OCI-LY7 (cell line): ENCODE results near the gene MFGE8. TPM values are rescaled to one million over a fixed set of nuclear protein-coding genes. Genes with fewer than 3 reads are reported as not detected.

Experiments
- BruUV-seq: library from RNA; stranded (reverse); fragments of 400-500 nt; replicated peaks from 2 replicates; lab custom pipeline; 2021; lab: Mats Ljungman, UMichigan
- CTCF ChIA-PET: fragments of 300-600 bp; sonication (Branson Sonifier 250); formaldehyde crosslinking; loops from one replicate; lab custom pipeline; 2022; ENCODE audit warnings: antibody characterized with exemption; ENCODE audit not compliant: unreplicated experiment; lab: Charles Lee
- POLR2A ChIA-PET: fragments of 300-600 bp; sonication (Branson Sonifier 250); formaldehyde crosslinking; loops from one replicate; lab custom pipeline; 2022; ENCODE audit warnings: antibody characterized with exemption; lab: Charles Lee
- DNase-seq: peaks from one replicate; pipeline ENCODE4 v3.0.0-alpha.2; 2015; ENCODE audit warnings: low spot score
- H2AFZ ChIP-seq: fragments of 200-600 bp; sonication (generic), shearing (Covaris generic); 2 replicates; pipeline ENCODE4 v1.6.1; 2014; ENCODE audit warnings: mild to moderate bottlenecking, antibody characterized with exemption, low read length, moderate library complexity
- H3K27ac ChIP-seq: fragments of 200-600 bp; sonication (generic); 2 replicates; pipeline ENCODE4 v1.5.1; 2014; ENCODE audit warnings: mixed run types, low read depth, mild to moderate bottlenecking, moderate library complexity, low read length, inconsistent platforms; ENCODE audit not compliant: poor library complexity, severe bottlenecking
- H3K36me3 ChIP-seq: fragments of 200-600 bp; sonication (generic); 2 replicates; pipeline ENCODE4 v1.6.1; 2014; ENCODE audit warnings: mild to moderate bottlenecking, antibody characterized with exemption, low read length, moderate library complexity, mixed read lengths; ENCODE audit not compliant: insufficient read depth
- H3K4me1 ChIP-seq: fragments of 200-600 bp; sonication (generic); 2 replicates; pipeline ENCODE4 v1.5.1; 2014; ENCODE audit warnings: mild to moderate bottlenecking, low read length; ENCODE audit not compliant: insufficient read depth, poor library complexity, severe bottlenecking
- H3K4me2 ChIP-seq: fragments of 200-600 bp; sonication (generic); 2 replicates; pipeline ENCODE4 v1.6.1; 2014; ENCODE audit warnings: mild to moderate bottlenecking, low read length
- H3K4me3 ChIP-seq: fragments of 200-600 bp; sonication (generic); 2 replicates; pipeline ENCODE4 v1.5.1; 2014; ENCODE audit warnings: mild to moderate bottlenecking, low read depth, low read length; ENCODE audit not compliant: poor library complexity, severe bottlenecking
- H3K79me2 ChIP-seq: fragments of 200-600 bp; sonication (generic); 2 replicates; pipeline ENCODE4 v1.6.1; 2016; ENCODE audit warnings: low read depth, mild to moderate bottlenecking, low read length, moderate library complexity, mixed read lengths; ENCODE audit not compliant: insufficient read depth
- H3K9me2 ChIP-seq: fragments of 200-600 bp; sonication (generic); 2 replicates; pipeline ENCODE4 v1.6.1; 2016; ENCODE audit warnings: mild to moderate bottlenecking, low read length, mixed read lengths; ENCODE audit not compliant: insufficient read depth
- H3K9me3 ChIP-seq: fragments of 200-600 bp; sonication (generic); 2 replicates; pipeline ENCODE4 v1.6.1; 2014; ENCODE audit warnings: mild to moderate bottlenecking, mixed run types, low read length, mixed read lengths
- H4K20me1 ChIP-seq: fragments of 200-600 bp; sonication (generic); 2 replicates; pipeline ENCODE4 v1.6.1; 2014; ENCODE audit warnings: mild to moderate bottlenecking, antibody characterized with exemption, low read length, moderate library complexity, mixed read lengths; ENCODE audit not compliant: insufficient read depth
- CTCF ChIP-seq: fragments of 200-600 bp; sonication (generic); conservative IDR thresholded peaks from 2 replicates; pipeline ENCODE4 v1.5.1; 2014; ENCODE audit warnings: mild to moderate bottlenecking, antibody characterized with exemption, low read length, moderate library complexity, mixed read lengths
- EZH2phosphoT487 ChIP-seq: fragments of 200-600 bp; sonication (generic); IDR thresholded peaks from 2 replicates; pipeline ENCODE4 v1.6.1; 2018; ENCODE audit warnings: low read depth, borderline replicate concordance, mild to moderate bottlenecking, mixed run types, antibody characterized with exemption, low read length, moderate library complexity, mixed read lengths
- intact Hi-C: fragments of 100-400 bp; cut with micrococcal nuclease; formaldehyde crosslinking; loops from one replicate; pipeline ENCODE4 v1.10.0; 2022; ENCODE audit not compliant: unreplicated experiment
- total RNA-seq, 2 experiments: library from RNA; depleted of rRNA in 1 of 2; stranded (reverse); fragments of >200 nt in 1 of 2; shearing (Covaris generic) in 1 of 2; gene quantifications; 2 replicates each; pipeline ENCODE4 v1.2.3, GENCODE V29; 2014 to 2022

MFGE8 gene
- total RNA-seq, 2 experiments from 2014 or later = 11.8 to 70.4 TPM

DNA sequence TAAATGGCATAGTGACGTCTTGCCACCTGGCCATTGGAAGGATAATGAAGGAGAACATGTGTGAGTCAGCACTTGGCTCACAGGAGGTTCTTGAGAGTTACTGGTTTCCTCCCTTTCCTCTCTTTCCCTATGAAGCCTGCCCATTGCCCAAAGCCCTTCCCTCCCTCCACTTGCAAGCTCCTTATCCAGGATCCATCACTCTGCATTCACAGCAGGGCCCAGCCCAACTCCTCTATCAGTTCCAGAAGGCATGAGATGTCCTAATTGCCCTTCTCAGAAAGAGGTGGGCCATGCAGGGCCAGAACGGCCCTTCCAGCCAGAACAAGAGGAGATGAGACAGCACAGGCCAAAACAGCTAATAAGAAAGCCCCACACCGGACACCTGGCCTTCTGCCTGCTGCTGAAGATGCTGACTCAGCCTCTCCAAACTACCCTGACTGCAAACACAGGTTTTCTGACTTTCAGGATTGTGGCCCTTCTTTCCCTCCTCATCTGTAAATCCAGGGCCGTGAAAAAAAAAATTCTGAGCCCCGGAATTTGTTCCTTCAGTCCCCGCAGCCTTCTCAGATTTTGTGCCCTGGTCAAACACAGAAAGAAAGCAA, 47.6 kb downstream of the MFGE8 start:
- Histone ChIP-seq H2AFZ (no peak overlapping the region), H3K9me3 (no peaks in the 10 kb centered on the region), H3K9me2 (no peaks in the 10 kb centered on the region), H3K79me2 (no peaks in the 10 kb centered on the region), H3K4me1 (no peaks in the 10 kb centered on the region), H3K27ac (no peak overlapping the region), H4K20me1 (no peaks in the 10 kb centered on the region), H3K4me3 (no peak overlapping the region), H3K36me3 (no peaks in the 10 kb centered on the region), H3K4me2 (no peak overlapping the region)
- POLR2A ChIA-PET = no interaction called here
- no peak for TF ChIP-seq EZH2phosphoT487
- TF ChIP-seq CTCF = no peak
- no TSS peak for BruUV-seq
- no peak for DNase-seq
- CTCF ChIA-PET = no interaction called here
- intact Hi-C loops = no loop called here

DNA sequence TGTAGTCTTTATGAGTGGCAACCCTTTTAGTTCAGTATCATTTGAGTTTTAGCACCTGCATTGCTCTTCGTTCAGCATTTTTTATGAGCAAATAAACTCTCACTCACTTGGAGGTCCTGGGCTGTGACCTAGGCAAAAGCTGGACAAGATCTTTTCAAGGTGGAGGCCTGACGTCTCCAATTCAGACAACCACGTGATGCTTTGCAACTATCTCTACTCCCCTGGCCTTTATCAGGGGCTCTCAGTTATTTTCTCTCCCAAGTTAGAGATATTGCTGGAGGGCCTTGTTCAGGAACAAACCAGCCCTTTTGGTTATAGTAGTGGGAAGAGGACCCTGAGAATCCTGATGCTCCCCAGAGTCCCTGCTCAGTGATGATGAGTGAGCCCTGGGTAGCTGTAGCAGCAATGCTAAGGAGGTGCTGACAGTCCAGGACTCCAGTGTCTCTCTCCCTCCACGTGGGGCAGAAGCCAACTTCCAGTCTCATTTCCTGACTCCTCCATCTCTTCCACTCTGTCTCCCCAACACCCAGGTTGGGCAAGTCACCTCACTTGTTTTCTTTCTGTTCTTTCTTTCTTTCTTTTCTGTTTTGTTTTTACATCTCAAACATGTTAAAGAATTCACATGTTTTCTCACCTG, 48.2 kb downstream of the MFGE8 start:
- no peaks in the 10 kb centered on the region for H4K20me1 ChIP-seq

More for the DNA sequence above, 48.2 kb downstream of the MFGE8 start:
- no peak overlapping the region for H3K27ac ChIP-seq
- H2AFZ ChIP-seq = no peak overlapping the region
- CTCF ChIA-PET = no interaction called here
- H3K4me1 ChIP-seq = no peaks in the 10 kb centered on the region
- no peak overlapping the region for H3K4me2 ChIP-seq
- TF ChIP-seq CTCF = no peak
- TF ChIP-seq EZH2phosphoT487 = no peak
- no peak for DNase-seq
- no peaks in the 10 kb centered on the region for H3K9me2 ChIP-seq
- H3K4me3 ChIP-seq = no peak overlapping the region
- no TSS peak for BruUV-seq
- H3K79me2 ChIP-seq = no peaks in the 10 kb centered on the region
- no peaks in the 10 kb centered on the region for H3K36me3 ChIP-seq
- intact Hi-C loops = no loop called here
- H3K9me3 ChIP-seq = no peaks in the 10 kb centered on the region
- POLR2A ChIA-PET = interaction anchor here (0.7 kb wide), 1 partner anchor 390 kb away, joined by 3 read pairs; no protein-coding TSS in a partner anchor
